ENCODE results near the gene ACER2.
"Not testable (repeated sequence)": the region's sequence is repeated elsewhere in the genome, so short reads cannot be mapped to it uniquely, and the experiment has no call there.

The ACER2 gene

DNA sequence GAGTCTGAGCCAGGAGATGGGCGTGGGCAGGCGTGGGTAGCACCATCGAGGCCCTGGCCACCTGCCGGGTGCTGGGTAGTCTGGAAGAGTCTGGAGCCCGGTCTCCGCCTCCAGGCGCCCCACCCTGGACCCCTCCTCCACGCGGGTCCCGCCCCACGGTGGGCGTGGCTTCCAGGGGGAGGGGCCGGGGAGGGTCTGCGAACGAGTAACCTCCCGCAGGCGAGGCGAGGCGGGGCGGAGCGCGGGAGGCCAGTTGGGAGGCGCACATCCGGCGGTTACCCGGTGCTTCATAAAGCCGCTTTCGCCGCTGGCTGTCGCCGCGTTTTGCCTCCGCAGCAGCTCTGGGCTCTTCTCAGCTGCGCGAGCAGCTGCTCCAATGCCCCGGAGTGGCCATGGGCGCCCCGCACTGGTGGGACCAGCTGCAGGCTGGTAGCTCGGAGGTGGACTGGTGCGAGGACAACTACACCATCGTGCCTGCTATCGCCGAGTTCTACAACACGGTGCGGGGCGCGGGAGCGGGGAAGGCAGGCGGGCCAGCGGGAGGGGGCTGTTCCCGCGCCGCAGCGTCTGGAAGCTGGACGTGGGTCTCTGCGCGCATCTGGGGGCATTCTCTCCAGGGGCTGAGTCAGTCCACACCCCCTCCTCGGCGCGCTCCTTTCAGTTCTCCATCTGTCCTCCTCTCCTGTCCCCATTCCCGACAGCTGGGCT, at the start of gene ACER2:
ACER2 (plus strand) TSS at position 317 of the 708 bp plus-strand sequence; CDS start at position 393, 76 bp downstream.
- DNase-seq: peak; percentile 89

DNA sequence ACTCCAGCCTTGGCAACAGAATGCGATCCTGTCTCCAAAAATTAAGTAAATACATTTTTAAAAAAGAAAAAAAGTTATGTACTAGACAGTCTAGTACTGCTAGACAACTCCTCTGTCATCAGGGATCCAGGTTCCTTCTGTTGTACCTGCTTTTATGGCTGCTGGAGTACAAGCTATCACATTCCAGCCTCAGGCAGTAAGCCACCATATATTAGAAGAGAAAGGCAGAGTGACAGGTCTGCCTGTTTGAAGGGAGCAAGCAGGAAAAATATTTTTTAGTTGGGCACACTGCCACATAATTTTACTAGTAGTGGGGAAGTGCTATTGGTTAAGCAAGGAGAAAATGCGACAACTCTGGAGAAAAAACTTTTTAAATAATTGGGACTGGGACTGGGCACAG, 39.7 kb upstream of the ACER2 start:
- no peak for DNase-seq

DNA sequence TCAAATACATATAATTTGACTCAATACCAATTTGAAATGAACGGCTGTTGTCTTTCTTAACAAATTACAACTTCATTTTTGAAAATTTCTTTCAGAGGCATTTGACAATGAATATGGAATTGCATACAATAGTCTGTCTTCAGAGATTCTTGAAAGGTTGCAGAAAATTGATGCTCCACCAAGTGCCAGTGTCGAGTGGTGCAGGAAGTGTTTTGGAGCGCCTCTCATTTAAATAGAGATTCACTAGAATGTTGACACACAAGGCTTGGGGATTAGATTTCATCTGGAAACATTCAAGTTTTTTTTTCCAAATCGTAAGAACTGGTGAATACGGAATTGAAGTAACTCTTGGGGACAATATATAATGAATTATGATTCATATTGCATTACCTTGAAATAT, 36.9 kb upstream of the ACER2 start:
- DNase-seq: no peak

DNA sequence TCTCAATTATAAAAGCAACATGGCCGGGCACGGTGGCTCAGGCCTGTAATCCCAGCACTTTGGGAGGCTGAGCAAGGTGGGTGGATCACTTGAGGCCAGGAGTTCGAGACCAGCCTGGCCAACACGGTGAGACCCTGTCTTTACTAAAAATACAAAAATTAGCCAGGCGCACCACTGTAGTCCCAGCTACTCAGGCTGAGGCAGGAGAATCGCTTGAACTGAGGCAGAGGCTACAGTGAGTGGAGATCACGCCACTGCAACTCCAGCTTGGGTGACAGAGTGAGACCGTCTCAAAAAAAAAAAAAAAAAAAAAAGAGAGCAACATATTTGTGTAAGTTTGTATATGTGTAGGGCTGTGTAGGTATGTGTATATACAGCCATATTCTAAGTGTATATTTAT, 36.2 kb upstream of the ACER2 start:
- DNase-seq: no peak

DNA sequence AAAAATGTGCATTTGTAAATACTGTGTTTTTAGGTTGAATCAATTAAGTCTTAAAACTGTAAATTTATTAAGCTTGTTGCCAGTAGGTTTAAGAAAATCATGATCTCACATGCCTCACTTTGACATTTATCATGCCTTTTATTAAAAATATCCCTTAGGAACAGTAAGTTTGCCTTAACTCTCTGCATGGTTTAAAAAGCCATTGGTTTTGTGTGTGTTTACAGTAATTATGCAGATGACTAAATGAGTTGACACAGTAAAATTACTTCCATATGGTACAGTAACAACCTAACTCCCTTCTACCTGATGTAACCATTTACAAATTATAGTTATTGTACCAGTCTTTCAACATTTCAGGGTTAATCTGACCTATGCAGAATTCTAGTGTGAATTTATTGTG, 35.3 kb upstream of the ACER2 start:
- no peak for DNase-seq

DNA sequence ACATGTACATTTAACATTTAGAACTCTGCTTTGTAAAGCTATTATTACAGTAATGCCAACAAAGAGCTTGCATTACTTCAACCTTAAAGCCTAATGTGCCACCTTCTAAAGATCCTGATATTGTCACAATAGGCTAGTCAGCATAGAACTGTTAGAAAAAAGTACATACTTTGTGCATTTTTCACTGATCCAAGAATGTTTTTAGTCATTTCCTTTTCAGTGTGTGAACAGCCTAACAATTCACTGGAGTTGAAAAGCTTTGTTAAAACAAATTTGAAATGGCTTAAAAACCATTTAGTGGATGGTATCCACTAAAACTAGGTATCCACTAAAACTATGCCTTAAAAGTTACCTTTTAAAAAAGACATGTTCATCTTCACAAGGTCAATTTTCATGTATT, 33.3 kb upstream of the ACER2 start:
- no peak for DNase-seq

DNA sequence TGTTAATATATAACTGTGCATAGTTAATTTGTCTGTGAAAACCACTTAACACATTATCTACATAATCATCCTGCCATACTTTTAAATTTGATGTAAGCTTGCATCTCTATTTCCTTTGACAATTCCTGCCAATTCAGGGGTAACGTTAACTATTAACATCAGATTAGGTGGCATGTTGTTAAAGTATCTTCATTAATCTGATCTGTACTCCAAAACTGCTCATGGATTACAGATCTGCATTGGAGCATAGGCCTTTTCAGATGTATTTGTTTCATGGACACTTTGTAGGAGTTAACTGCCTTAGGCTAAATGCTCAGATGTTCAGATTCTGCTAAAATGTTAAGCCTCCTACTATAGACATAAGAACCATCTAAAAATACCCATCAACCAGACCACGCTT, 31.9 kb upstream of the ACER2 start:
- no peak for DNase-seq

DNA sequence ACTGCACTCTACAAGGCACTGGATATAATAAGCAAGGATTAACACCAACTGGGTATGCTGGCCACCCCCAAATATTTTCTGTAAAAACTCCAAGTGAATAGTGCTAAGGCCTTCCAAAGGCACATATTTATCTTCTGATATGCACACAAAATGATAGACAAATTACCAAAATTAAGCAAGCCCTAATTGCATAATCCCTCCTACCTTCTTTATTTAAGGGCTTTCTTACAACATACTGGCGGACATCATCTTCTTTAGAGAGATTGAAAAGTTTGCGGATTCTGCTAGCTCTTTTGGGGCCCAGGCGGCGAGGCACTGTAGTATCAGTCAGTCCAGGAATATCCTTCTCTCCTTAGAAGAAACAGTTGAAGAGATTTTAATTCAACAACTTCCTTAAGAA, 30.6 kb upstream of the ACER2 start:
- DNase-seq: no peak

DNA sequence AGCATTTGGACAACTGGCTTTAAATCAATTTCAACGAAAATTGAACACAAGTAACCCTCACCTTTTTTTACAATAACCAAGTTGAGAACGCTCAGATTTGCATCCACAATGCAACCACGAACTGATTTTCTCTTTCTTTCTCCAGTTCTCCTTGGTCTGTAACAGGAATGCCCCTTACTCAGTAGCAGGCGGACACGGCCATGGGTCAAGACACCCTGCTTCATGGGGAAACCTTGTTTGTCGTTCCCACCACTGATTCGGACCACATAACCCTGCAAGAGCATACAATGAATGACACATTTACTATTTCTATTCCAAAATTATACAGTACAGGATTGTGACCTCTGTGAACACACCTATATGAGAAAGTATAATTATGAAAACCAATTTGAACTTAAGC, 30.2 kb upstream of the ACER2 start:
- DNase-seq: no peak

DNA sequence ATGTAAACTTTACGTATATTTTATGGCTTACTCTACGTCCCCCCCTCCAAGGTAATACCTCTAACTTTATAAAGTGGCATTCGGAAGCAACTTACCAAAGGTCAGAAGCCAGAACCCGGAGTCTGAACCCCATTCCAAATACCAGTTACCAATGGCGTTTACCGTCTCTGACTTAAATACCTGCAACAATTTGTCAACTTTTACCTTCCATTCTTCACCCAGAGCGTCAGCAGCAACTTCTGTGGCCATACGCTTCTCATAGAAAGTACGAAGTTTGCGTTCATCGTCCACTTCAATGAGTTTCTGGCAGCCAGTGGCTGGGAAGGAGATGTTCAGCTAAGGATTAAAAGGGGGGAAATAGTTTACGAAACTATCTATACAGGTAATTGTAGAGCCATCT, 29.5 kb upstream of the ACER2 start:
- DNase-seq: no peak

DNA sequence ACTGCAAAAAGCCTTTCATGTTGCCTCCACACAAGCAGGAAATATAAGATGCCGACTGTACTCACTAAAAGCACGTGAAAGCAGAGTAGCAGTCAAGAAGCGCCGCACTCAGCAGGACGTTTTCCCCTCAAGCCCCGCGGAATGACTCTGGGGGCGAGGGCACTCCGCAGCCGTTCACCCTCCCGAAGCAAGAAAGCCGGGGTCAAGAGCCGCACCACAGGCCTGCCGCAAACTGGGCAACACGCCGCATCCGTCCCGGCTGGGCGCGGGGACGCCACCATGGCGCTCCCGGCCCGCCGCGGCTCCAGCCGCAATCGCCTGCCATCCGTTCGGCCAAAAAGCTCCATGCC, 29.1 kb upstream of the ACER2 start:
- DNase-seq: peak; percentile 37

DNA sequence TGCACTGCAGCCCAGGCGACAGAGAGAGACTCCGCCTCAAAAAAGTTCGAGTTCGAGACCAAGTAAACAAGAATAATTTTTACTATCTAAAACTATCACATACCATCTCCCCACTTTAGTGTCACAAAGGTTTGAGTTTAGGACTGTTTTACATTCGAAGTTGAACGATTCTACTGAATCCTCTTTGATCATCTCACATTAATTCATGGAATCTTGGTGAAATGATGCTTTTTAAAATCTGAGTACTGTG, 28.1 kb upstream of the ACER2 start:
- DNase-seq: no peak

DNA sequence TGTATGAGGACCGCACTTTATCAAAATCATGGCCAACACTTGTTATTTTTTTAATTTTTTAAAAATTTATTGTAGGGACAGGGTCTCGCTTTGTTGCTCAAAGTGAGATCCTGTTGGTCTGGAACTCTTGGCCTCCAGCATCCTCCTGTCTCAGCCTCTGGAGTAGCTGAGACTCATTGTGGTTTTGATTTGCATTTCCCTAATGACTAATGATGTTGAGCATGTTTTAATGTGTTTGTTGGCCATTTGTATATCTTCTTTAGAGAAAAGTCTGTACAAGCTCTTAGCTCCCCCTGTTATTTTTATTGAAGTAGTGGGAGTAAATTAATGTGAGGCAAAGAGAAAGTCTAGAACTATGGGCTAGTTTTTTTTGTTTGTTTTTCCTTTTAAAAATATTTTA, 27.2 kb upstream of the ACER2 start:
- no peak for DNase-seq

DNA sequence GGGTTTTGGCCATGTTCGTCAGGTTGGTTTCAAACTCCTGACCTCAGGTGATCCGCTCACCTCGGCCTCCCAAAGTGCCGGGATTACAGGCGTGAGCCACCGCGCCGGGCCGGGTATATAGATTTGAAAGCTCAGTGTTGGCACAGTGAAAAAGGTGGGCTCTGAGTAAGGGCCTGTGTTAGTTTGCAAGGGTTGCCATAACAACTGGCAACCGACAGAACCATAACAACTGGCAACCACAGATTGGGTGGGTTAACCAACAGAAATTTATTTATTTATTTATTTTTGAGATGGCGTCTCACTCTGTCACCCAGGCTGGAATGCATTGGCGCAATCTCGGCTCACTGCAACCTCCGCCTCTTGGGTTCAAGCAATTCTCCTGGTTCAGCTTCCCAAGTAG, 23.6 kb upstream of the ACER2 start:
- DNase-seq: not testable (repeated sequence)

DNA sequence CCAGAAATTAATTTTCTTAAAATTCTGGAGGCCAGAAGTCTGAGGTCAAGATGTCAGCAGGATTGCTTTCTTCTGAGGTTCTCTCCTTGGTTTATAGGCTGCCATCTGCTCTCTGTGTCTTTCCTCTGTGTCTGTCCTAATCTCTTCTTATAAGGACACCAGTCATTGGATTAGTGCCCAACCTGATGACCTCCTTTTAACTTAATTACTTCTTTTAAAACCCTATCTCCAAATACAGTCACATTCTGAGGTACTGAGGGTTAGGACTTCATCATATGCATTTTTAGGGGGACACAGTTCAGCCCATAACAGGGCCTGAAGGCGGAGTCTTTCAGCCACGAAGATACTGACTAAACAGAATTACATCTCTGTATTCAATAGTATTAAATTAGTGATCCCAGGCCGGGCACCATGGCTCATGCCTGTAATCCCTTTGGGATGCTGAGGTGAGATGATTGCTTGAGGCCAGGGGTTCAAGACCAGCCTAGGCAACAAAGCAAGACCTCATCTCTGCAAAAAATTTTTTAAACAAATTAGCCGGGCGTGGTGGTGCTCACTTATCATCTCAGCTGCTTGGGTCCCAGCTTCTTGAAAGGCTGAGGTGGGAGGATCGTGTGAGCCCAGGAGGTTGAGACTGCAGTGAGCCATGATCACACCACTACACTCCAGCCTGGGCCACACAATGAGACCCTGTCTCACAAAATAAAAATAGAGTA, 22.9 kb upstream of the ACER2 start:
- DNase-seq: no peak

DNA sequence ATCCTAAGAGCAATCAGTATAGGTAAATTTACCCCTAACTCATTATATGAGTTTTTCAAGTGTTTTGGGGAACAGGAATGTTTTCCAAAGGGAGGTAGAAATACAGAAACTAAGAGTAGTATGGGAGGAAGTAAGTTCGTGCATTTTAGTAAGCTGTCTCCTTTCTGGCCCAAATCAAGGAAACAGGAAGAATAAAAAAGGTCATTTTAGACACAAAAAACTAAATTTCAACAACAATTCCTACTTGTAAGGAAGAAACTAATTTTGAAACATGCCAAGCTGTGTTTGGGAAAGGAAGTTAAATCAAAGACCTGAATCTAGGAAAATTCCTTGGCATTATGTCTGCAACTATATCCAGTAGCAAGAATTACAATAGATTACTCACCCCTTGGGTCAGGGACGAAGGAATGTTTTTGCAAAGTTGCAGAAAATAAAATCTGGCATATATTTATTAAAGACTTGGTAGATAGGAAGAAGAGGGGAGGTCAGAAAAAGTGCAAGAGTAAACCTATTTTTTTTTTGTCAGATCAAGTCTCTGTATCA, 22.2 kb upstream of the ACER2 start:
- no peak for DNase-seq

DNA sequence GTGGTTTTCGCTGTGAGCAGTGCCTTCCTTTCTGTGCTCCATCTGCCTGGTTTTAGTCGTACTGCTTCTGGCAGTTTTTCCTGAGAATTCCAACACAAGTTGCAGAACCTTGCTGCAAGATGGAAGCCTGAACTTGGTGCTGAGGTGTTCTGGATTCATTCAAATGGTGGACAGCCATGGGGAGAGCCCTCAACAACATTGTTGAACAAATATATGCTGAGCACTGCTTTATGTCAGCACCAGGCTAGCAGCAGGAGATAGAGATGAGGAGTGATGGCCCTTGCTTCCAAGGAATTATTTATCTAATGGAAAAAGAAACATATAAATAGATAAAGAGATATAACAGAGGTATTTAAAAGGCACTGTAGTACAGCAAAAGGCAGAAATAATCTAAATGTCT, 21.5 kb upstream of the ACER2 start:
- no peak for DNase-seq

DNA sequence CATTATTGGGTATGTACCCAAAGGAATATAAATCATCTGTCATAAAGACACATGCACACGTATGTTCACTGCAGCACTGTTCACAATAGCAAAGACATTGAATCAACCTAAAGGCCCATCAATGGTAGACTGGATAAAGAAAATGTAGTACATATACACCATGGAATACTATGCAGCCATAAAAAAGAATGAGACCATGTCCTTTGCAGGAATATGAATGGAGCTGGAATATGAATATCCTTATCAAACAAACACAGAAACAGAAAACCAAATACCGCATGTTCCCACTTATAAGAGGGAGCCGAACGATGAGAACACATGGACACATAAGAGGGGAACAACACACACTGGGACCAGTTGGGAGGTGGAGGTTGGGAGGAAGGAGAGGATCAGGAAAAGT, 19.3 kb upstream of the ACER2 start:
- not testable (repeated sequence) for DNase-seq

DNA sequence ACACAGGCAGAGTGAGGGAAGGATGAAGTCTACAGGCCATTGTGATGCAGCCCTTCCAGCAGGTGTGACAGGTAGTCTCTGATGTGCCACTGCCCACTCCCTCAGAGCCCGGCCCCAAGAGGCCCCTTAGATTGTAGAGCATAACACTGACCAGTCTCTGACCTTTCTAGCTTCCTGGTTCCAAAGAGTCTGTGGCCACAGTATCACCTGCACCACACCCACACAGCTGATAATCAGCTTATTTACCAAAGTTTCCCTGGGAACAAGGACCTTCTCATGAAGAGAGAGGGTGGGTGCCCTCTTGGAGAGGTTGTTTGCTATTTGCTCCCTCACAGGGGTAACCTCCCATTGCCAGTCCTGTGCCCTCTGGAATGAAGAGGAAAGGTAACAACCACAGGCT, 11.0 kb upstream of the ACER2 start:
- DNase-seq: no peak

DNA sequence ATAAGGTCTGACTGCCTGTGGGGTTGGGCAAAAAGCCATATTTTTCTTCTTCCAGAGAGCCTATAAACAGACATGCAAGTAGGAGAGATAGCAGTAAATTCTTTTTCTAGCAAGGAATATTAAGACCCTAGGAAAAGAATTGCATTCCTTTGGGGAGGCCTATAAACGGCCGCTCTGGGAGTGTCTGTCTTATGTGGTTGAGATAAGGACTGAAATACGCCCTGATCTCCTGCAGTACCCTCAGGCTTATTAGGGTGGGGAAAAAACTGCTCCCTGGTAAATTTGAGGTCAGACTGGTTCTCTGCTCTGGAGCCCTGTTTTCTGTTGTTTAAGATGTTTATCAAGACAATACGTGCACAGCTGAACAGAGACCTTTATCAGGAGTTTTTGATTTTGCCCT, 5.6 kb upstream of the ACER2 start:
- DNase-seq: not testable (repeated sequence)

DNA sequence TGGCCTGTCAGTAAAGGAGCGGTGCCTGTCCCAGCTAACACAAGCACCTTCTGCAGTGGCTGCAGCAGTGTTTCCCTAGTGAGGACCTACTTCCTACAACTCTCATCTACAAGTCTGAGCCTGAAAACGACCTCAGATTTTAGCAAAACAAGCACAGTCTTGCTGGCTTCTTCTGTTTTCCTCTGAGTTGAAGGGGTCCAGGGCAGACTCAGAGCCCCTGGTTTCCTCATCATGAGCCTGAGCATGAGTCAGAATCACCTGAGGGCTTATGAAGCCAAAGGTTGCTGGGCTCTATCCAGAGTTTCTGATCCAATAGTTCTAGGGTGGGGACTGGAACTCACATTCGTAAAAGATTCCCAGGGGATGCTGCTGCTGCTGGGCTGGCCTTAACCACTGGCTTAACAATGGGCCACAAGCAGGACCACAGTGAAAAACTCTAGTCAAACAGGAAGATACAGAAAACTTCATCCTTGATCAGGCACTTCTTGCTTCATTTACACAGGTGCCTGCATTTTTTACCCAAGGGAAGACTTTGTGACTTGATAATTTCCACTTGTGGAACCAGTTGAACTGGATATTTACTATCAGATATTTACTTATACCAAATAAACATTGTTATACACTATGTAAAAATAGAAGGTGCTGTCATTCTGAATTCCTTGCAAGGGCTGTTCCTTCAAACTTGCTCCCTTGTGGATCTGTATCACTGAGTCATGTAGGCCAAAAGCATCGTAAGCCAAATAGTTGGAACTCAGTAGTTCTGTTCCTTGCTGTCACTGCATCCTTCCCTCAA, 4.3 kb upstream of the ACER2 start:
- no peak for DNase-seq

DNA sequence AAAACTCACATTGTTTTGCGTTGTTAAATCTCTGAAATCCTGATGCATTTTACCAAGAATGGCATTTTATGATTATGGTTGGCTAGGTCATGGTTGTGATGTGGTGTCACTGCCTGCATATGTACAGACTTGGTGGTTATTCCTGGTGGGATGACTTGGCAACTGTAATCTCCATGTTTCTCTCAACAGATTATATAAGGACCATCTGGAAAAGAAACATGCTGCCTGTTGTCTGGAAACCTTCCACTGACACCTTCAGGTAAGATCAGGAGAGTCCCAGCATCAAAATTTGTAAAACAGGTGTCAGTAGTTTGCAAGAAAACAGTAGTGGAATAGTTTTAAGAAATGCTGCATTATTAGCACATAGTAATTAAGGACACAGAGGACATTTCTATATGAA, 3.0 kb upstream of the ACER2 start:
- no peak for DNase-seq

DNA sequence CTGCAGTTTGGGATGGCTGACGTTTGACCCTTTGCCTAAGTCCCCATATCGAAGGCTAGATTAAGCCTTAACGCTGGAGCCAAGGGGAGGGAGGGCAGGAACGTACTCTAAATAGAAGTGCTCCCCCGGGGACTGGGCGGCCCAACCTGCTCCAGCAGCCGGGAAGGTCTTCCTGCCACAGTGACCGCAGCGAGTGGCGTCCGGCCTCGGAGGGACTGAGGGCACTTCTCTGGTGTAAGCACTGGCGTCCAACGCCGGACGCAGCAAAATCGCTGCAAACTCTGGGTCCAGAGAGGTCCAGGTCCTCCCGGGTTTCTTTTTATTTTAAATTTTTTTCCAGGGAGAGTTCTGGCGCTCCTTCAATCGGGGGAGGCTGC, 505 bp upstream of the ACER2 start:
- DNase-seq: no peak
